ENCODE results near the gene ANO7. TPM values are rescaled to one million over a fixed set of nuclear protein-coding genes. Genes with fewer than 3 reads are reported as not detected.

Gene ANO7
- total RNA-seq, 3 donors from 2014 or later, result 0.60 to 0.76 (median 0.63) TPM

DNA sequence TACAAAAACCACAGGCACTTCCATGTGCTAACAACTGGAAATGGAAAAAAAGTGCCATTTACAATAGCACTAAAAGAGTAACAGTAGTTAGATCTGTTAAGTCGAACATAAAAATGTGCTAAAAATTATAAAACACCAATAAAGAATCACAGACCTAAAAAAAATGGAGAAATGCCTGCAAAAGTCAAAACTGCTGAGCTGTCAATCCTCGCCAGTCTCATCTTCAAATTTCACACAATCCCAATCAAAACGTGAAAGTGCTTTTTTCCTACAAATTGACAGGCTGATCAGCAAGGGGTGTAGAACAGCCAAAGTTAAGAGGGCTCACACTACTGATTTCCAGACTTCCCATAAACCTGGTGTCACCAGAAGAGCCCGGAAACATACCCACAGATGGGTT, 53.2 kb downstream of the ANO7 start:
- no peak for ATAC-seq
- no peaks in the 10 kb centered on the region for H3K9me3 Mint-ChIP-seq
- H3K4me3 Mint-ChIP-seq, result no peak overlapping the region
- H3K4me1 Mint-ChIP-seq (ENCODE audit: low read depth), result no peaks in the 10 kb centered on the region
- H3K36me3 Mint-ChIP-seq (ENCODE audit: insufficient read depth), result peaks cover 77% of the 10 kb centered on the region
- no peaks in the 10 kb centered on the region for H3K27me3 Mint-ChIP-seq (ENCODE audit: low read depth)
- no peak for DNase-seq

- peaks cover 77% of the 10 kb centered on the region for H3K36me3 Mint-ChIP-seq (ENCODE audit: insufficient read depth)
These were observed 53.8 kb downstream of the ANO7 start for GRCh38 chr2:241242306-241242705.

GRCh38 chr2:241244368-241244767, 55.9 kb downstream of the ANO7 start:
- DNase-seq (no peak), ATAC-seq (no peak)
- Mint-ChIP-seq H3K27me3 (ENCODE audit: low read depth) (no peaks in the 10 kb centered on the region), H3K4me3 (no peak overlapping the region), H3K9me3 (no peaks in the 10 kb centered on the region), H3K36me3 (ENCODE audit: insufficient read depth) (peaks cover 76% of the 10 kb centered on the region), H3K4me1 (ENCODE audit: low read depth) (no peaks in the 10 kb centered on the region)

More at GRCh38 chr2:241242306-241242705, 53.8 kb downstream of the ANO7 start:
- no peaks in the 10 kb centered on the region for H3K9me3 Mint-ChIP-seq
- ATAC-seq (no peak), DNase-seq (no peak)
- H3K4me1 Mint-ChIP-seq (ENCODE audit: low read depth), result no peaks in the 10 kb centered on the region
- no peak overlapping the region for H3K4me3 Mint-ChIP-seq
- no peaks in the 10 kb centered on the region for H3K27me3 Mint-ChIP-seq (ENCODE audit: low read depth)

DNA sequence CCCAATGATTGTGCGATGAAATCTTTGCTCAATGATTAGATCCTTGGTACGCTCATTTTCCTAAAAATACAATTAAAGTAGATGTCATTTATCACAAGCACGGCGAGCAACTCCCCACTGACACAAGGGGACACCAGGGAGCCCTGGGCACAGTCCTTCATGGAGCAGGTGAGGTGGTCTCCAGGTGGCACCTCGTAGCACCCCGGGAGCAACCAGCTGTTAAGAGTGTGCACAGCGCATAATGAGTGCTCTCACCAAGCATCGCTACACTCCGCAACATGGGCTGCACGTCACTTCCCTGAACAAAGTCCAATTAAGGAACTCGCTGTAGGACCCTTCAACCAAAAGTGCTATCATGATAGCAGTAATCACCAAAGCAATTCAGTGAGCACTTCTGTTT, 59.8 kb downstream of the ANO7 start:
- H3K9me3 Mint-ChIP-seq, result no peaks in the 10 kb centered on the region
- peaks cover 66% of the 10 kb centered on the region for H3K36me3 Mint-ChIP-seq (ENCODE audit: insufficient read depth)
- no peaks in the 10 kb centered on the region for H3K4me1 Mint-ChIP-seq (ENCODE audit: low read depth)
- ATAC-seq (no peak), DNase-seq (no peak)
- H3K27me3 Mint-ChIP-seq (ENCODE audit: low read depth), result no peaks in the 10 kb centered on the region
- no peak overlapping the region for H3K4me3 Mint-ChIP-seq

DNA sequence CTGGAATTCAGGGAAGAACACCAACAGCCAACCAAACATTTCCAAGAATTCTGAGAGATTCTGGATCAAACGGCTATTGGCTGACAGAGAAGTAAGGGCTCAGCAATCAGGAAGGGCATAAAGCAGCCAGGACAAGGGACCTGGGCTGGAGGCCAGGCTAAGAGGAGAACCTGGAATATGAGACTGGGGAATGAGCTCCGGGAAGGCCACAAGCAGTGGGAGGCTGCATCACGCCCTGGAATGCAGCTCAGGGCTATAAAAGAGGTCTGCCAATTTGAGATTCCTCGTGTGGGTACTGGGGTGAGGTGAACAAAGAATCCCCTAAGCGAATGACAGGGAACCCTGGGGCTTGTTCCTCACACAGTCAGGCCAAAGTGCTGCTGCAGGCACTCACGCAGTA, 60.4 kb downstream of the ANO7 start:
- Mint-ChIP-seq H3K36me3 (ENCODE audit: insufficient read depth) (peaks cover 66% of the 10 kb centered on the region), H3K27me3 (ENCODE audit: low read depth) (no peaks in the 10 kb centered on the region), H3K9me3 (no peaks in the 10 kb centered on the region), H3K4me1 (ENCODE audit: low read depth) (no peaks in the 10 kb centered on the region), H3K4me3 (no peak overlapping the region)
- ATAC-seq (no peak), DNase-seq (no peak)

DNA sequence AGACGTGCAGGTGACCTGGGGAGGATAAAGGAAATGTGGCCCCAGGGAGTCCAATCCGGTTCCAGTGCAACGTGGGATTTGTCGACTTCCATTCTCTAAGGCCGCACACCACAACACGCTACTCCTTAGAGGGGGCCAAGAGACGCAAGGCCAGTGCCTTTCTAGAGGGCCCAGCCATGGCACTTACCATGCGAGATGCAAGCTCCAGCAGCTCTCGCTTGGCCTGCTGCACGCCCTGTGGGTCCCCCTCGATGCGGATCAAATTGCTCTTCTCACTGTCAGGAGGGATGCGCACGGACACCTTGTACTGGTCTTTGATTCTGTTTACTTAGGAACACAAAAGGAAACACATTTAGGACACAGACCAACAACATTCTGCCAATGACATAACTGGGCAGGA, 61.2 kb downstream of the ANO7 start:
- DNase-seq (no peak), ATAC-seq (no peak)
- H3K36me3 Mint-ChIP-seq (ENCODE audit: insufficient read depth), result peaks cover 64% of the 10 kb centered on the region
- H3K27me3 Mint-ChIP-seq (ENCODE audit: low read depth), result no peaks in the 10 kb centered on the region
- H3K9me3 Mint-ChIP-seq, result no peaks in the 10 kb centered on the region
- no peak overlapping the region for H3K4me3 Mint-ChIP-seq
- H3K4me1 Mint-ChIP-seq (ENCODE audit: low read depth), result no peaks in the 10 kb centered on the region

DNA sequence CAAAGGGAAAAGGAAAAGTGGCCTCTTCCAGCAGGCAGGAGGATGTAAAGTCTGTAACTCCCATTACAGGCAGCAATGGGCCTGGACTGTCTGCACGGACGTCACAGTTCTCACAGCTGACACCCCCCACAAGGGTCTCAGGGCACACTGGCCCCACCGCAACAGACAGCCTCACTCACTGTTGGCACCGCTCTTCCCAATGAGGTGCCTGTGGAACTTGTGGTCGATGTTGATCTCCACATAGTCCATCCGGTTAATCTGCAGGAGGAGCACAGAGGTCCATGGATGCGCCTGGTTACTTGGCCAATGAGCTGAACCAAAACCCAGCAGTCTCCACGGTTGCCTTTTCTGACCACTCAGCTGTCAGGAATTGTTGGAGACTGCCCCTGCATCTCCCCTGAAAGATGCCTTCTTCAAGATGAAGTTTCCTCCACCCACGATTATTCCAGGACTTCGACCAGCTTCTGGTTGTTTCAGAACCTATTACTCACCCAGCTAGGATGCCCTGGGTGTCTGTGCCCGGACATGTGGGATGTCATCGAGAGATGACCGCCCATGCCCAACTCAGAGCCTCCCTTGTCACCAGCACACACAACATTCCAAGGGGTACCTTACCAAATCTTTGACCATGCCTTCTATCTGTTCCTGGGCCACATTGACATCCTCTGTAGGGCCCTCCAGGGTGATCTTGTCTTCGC, 64.5 kb downstream of the ANO7 start:
- Mint-ChIP-seq H3K27me3 (ENCODE audit: low read depth) (no peaks in the 10 kb centered on the region), H3K4me1 (ENCODE audit: low read depth) (peaks cover 2% of the 10 kb centered on the region), H3K4me3 (no peak overlapping the region), H3K36me3 (ENCODE audit: insufficient read depth) (peaks cover 63% of the 10 kb centered on the region), H3K9me3 (no peaks in the 10 kb centered on the region)
- no peak for DNase-seq
- ATAC-seq, result no peak

- no peak for DNase-seq
- ATAC-seq, result no peak
- Mint-ChIP-seq H3K4me3 (no peak overlapping the region), H3K9me3 (no peaks in the 10 kb centered on the region), H3K4me1 (ENCODE audit: low read depth) (peaks cover 7% of the 10 kb centered on the region), H3K27me3 (ENCODE audit: low read depth) (no peaks in the 10 kb centered on the region), H3K36me3 (ENCODE audit: insufficient read depth) (peaks cover 50% of the 10 kb centered on the region)
These were observed 66.5 kb downstream of the ANO7 start for GRCh38 chr2:241254904-241255351.

- ATAC-seq (no peak), DNase-seq (no peak)
- peaks cover 53% of the 10 kb centered on the region for H3K36me3 Mint-ChIP-seq (ENCODE audit: insufficient read depth)
- no peak overlapping the region for H3K4me3 Mint-ChIP-seq
- no peaks in the 10 kb centered on the region for H3K9me3 Mint-ChIP-seq
- no peaks in the 10 kb centered on the region for H3K27me3 Mint-ChIP-seq (ENCODE audit: low read depth)
- H3K4me1 Mint-ChIP-seq (ENCODE audit: low read depth), result peaks cover 7% of the 10 kb centered on the region
These were observed 67.2 kb downstream of the ANO7 start for GRCh38 chr2:241255542-241256167.

GRCh38 chr2:241256168-241256545, 67.7 kb downstream of the ANO7 start:
- Mint-ChIP-seq H3K27me3 (ENCODE audit: low read depth) (no peaks in the 10 kb centered on the region), H3K36me3 (ENCODE audit: insufficient read depth) (peaks cover 52% of the 10 kb centered on the region), H3K9me3 (no peaks in the 10 kb centered on the region), H3K4me3 (no peak overlapping the region), H3K4me1 (ENCODE audit: low read depth) (peaks cover 7% of the 10 kb centered on the region)
- DNase-seq (no peak), ATAC-seq (no peak)

GRCh38 chr2:241257419-241258032, 69.0 kb downstream of the ANO7 start:
- ATAC-seq, result no peak
- no peaks in the 10 kb centered on the region for H3K27me3 Mint-ChIP-seq (ENCODE audit: low read depth)
- no peak overlapping the region for H3K4me3 Mint-ChIP-seq
- no peaks in the 10 kb centered on the region for H3K9me3 Mint-ChIP-seq
- peaks cover 7% of the 10 kb centered on the region for H3K4me1 Mint-ChIP-seq (ENCODE audit: low read depth)
- peaks cover 57% of the 10 kb centered on the region for H3K36me3 Mint-ChIP-seq (ENCODE audit: insufficient read depth)
- DNase-seq, result no peak

- Mint-ChIP-seq H3K27me3 (ENCODE audit: low read depth) (no peaks in the 10 kb centered on the region), H3K4me1 (ENCODE audit: low read depth) (peaks cover 10% of the 10 kb centered on the region), H3K4me3 (no peak overlapping the region), H3K9me3 (no peaks in the 10 kb centered on the region), H3K36me3 (ENCODE audit: insufficient read depth) (peaks cover 57% of the 10 kb centered on the region)
- no peak for ATAC-seq
- DNase-seq, result no peak
These were observed 70.2 kb downstream of the ANO7 start for GRCh38 chr2:241258505-241259280.

DNA sequence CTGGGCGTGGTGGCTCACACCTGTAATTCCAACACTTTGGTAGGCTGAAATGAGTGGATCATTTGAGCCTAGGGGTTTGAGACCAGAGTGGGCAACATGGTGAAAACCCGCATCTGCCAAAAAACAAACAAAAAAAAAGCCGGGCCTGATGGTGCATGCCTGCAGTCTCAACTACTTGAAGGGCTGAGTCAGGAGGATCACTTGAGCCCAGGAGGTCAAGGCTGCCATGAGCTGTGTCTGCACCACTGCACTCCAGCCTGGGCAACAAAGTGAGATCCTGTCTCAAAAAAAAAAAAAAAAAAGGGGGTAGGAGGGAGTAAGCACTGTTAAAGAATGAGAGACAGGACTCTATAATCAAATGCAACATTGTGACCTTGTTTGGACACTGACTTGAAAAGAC, 72.4 kb downstream of the ANO7 start:
- DNase-seq, result no peak
- Mint-ChIP-seq H3K4me1 (ENCODE audit: low read depth) (peaks cover 10% of the 10 kb centered on the region), H3K9me3 (no peaks in the 10 kb centered on the region), H3K36me3 (ENCODE audit: insufficient read depth) (peaks cover 48% of the 10 kb centered on the region), H3K4me3 (no peak overlapping the region), H3K27me3 (ENCODE audit: low read depth) (no peaks in the 10 kb centered on the region)
- ATAC-seq, result no peak

GRCh38 chr2:241261628-241262027, 73.2 kb downstream of the ANO7 start:
- ATAC-seq, result no peak
- DNase-seq, result no peak
- peaks cover 47% of the 10 kb centered on the region for H3K36me3 Mint-ChIP-seq (ENCODE audit: insufficient read depth)
- H3K4me1 Mint-ChIP-seq (ENCODE audit: low read depth), result peaks cover 10% of the 10 kb centered on the region
- H3K4me3 Mint-ChIP-seq, result no peak overlapping the region
- H3K27me3 Mint-ChIP-seq (ENCODE audit: low read depth), result no peaks in the 10 kb centered on the region
- no peaks in the 10 kb centered on the region for H3K9me3 Mint-ChIP-seq
